GM23338 (cell line): Measurements from ENCODE around the gene SOWAHB. TPM values are rescaled to one million over a fixed set of nuclear protein-coding genes. Genes with fewer than 3 reads are reported as not detected.

Source experiments
- ATAC-seq: fragments of 200-7000 bp; cut with Tn5 transposase; 3 replicates; pipeline ENCODE4 v1.9.1; 2020
- DNase-seq: peaks from one replicate; pipeline ENCODE4 v3.0.0-alpha.2; 2015; ENCODE audit warnings: low spot score
- H2AFZ ChIP-seq: fragments of 200-600 bp; sonication (generic); 2 replicates; pipeline ENCODE4 v1.8.0; 2016; ENCODE audit warnings: antibody characterized with exemption, mild to moderate bottlenecking, moderate library complexity
- H3F3A ChIP-seq: fragments of 200-600 bp; sonication (generic); replicated peaks from 2 replicates; pipeline ENCODE4 v1.8.0; 2017; ENCODE audit warnings: antibody characterized with exemption, mixed run types, low read depth
- H3K27ac ChIP-seq: fragments of 200-600 bp; sonication (generic); 2 replicates; pipeline ENCODE4 v1.6.1; 2016; ENCODE audit warnings: low read depth
- H3K27me3 ChIP-seq: fragments of 200-600 bp; sonication (generic); 2 replicates; pipeline ENCODE4 v1.8.0; 2016; ENCODE audit warnings: mild to moderate bottlenecking, mixed run types, moderate library complexity; ENCODE audit not compliant: insufficient read depth
- H3K36me3 ChIP-seq: fragments of 200-600 bp; sonication (generic); 2 replicates; pipeline ENCODE4 v1.8.0; 2016; ENCODE audit warnings: mild to moderate bottlenecking; ENCODE audit not compliant: insufficient read depth
- H3K4me1 ChIP-seq: fragments of 200-600 bp; sonication (generic); 2 replicates; pipeline ENCODE4 v1.8.0; 2016; ENCODE audit warnings: mild to moderate bottlenecking, moderate library complexity; ENCODE audit not compliant: insufficient read depth
- H3K4me2 ChIP-seq: fragments of 200-600 bp; sonication (generic); 2 replicates; pipeline ENCODE4 v1.7.1; 2017; ENCODE audit warnings: mixed run types
- H3K4me3 ChIP-seq: fragments of 200-600 bp; sonication (generic); 2 replicates; pipeline ENCODE4 v1.6.1; 2016; ENCODE audit warnings: mixed run types
- H3K79me2 ChIP-seq: fragments of 200-600 bp; sonication (generic); replicated peaks from 2 replicates; pipeline ENCODE4 v1.8.0; 2017; ENCODE audit warnings: mild to moderate bottlenecking; ENCODE audit not compliant: insufficient read depth
- H3K9me2 ChIP-seq: fragments of 200-600 bp; sonication (generic); 2 replicates; pipeline ENCODE4 v1.8.0; 2017; ENCODE audit not compliant: insufficient read depth
- H4K20me1 ChIP-seq: fragments of 200-600 bp; sonication (generic); replicated peaks from 2 replicates; pipeline ENCODE4 v1.8.0; 2017; ENCODE audit warnings: mild to moderate bottlenecking; ENCODE audit not compliant: insufficient read depth
- H3K27ac Mint-ChIP-seq: 2 replicates; pipeline ENCODE4 v1.8.0; 2020; ENCODE audit warnings: inconsistent platforms, mild to moderate bottlenecking, moderate library complexity, mixed read lengths
- H3K27me3 Mint-ChIP-seq: 3 replicates; pipeline ENCODE4 v1.8.0; 2022; ENCODE audit warnings: low read depth, mild to moderate bottlenecking, moderate library complexity, mixed read lengths, inconsistent platforms; ENCODE audit not compliant: insufficient read depth, poor library complexity
- H3K36me3 Mint-ChIP-seq: 3 replicates; pipeline ENCODE4 v1.8.0; 2021; ENCODE audit warnings: low read depth, mild to moderate bottlenecking, inconsistent platforms, moderate library complexity, mixed read lengths
- H3K4me1 Mint-ChIP-seq: 3 replicates; pipeline ENCODE4 v1.8.0; 2020; ENCODE audit warnings: mild to moderate bottlenecking, inconsistent platforms, mixed read lengths
- H3K4me3 Mint-ChIP-seq: 3 replicates; pipeline ENCODE4 v1.8.0; 2021; ENCODE audit warnings: moderate library complexity, mild to moderate bottlenecking, inconsistent platforms, mixed read lengths
- H3K9me3 Mint-ChIP-seq: 3 replicates; pipeline ENCODE4 v1.8.0; 2020; ENCODE audit warnings: moderate library complexity, mild to moderate bottlenecking, inconsistent platforms, mixed read lengths
- CREB1 ChIP-seq: fragments of 250-450 bp; sonication (Bioruptor Pico); IDR thresholded peaks from 2 replicates; pipeline ENCODE4 v1.5.0; 2020; ENCODE audit warnings: low read depth, mild to moderate bottlenecking, moderate library complexity
- EZH2 ChIP-seq: fragments of 200-600 bp; sonication (generic); IDR thresholded peaks from one replicate; pipeline ENCODE4 v1.8.0; 2017; ENCODE audit warnings: antibody characterized with exemption, mild to moderate bottlenecking, low read depth; ENCODE audit not compliant: unreplicated experiment
- EZH2phosphoT487 ChIP-seq: fragments of 200-600 bp; sonication (generic); IDR thresholded peaks from one replicate; pipeline ENCODE4 v1.8.1; 2018; ENCODE audit warnings: antibody characterized with exemption; ENCODE audit not compliant: unreplicated experiment
- JUNB ChIP-seq: IDR thresholded peaks from one replicate; pipeline ENCODE4 v1.6.1; 2016; ENCODE audit warnings: antibody characterized with exemption; ENCODE audit not compliant: unreplicated experiment
- NANOG ChIP-seq: IDR thresholded peaks from 2 replicates; pipeline ENCODE4 v1.6.1; 2016; ENCODE audit warnings: antibody characterized with exemption, borderline replicate concordance
- POLR2AphosphoS5 ChIP-seq: IDR thresholded peaks from 2 replicates; pipeline ENCODE4 v1.6.1; 2016; ENCODE audit warnings: antibody characterized with exemption, low read depth
- REST ChIP-seq: IDR thresholded peaks from one replicate; pipeline ENCODE4 v1.6.1; 2018; ENCODE audit warnings: antibody characterized with exemption; ENCODE audit not compliant: unreplicated experiment
- STAT1 ChIP-seq: IDR thresholded peaks from one replicate; pipeline ENCODE4 v1.6.1; 2016; ENCODE audit warnings: antibody characterized with exemption; ENCODE audit not compliant: unreplicated experiment
- ZNF114 ChIP-seq: fragments of 250-450 bp; sonication (Bioruptor Pico); IDR thresholded peaks from 2 replicates; pipeline ENCODE4 v1.5.0; 2020; ENCODE audit warnings: mild to moderate bottlenecking, moderate library complexity
- ZNF331 ChIP-seq: fragments of 250-450 bp; sonication (Bioruptor Pico); IDR thresholded peaks from 2 replicates; pipeline ENCODE4 v1.5.0; 2020; ENCODE audit warnings: low read depth, mild to moderate bottlenecking, moderate library complexity
- polyA plus RNA-seq: library from polyadenylated mRNA; unstranded; fragments of >200 nt; fragmentation: Nextera tagmentation; extraction: Ambion mirVana; gene quantifications from 2 replicates; pipeline ENCODE4 v1.2.1, GENCODE V29; 2016
- total RNA-seq: library from RNA; depleted of rRNA; stranded (reverse); fragments of >200 nt; shearing (Covaris generic); gene quantifications from 2 replicates; pipeline ENCODE4 v1.2.3, GENCODE V29; 2014
- TF ChIP-seq, protein P1 (sequence below): fragments of 250-450 bp; sonication (Bioruptor Pico); IDR thresholded peaks from 2 replicates; pipeline ENCODE4 v1.5.0; 2020; ENCODE audit warnings: mild to moderate bottlenecking, moderate library complexity
- TF ChIP-seq, protein P2 (sequence below), 2 experiments: fragments of 200-600 bp in 1 of 2; sonication (generic) in 1 of 2; conservative IDR thresholded peaks; 2 replicates each; pipeline versions ENCODE4 v1.5.1 to v1.6.1; 2016 to 2017; ENCODE audit warnings: antibody characterized with exemption in 2 of 2, low read depth in 2 of 2, mild to moderate bottlenecking in 2 of 2, moderate library complexity in 1 of 2
- TF ChIP-seq, protein P3 (sequence below): IDR thresholded peaks from 2 replicates; pipeline ENCODE4 v1.6.1; 2016; ENCODE audit warnings: antibody characterized with exemption

The SOWAHB gene
- total and polyA plus RNA-seq, 2 experiments from 2014 or later, result 0.08 to 2.8 TPM

DNA sequence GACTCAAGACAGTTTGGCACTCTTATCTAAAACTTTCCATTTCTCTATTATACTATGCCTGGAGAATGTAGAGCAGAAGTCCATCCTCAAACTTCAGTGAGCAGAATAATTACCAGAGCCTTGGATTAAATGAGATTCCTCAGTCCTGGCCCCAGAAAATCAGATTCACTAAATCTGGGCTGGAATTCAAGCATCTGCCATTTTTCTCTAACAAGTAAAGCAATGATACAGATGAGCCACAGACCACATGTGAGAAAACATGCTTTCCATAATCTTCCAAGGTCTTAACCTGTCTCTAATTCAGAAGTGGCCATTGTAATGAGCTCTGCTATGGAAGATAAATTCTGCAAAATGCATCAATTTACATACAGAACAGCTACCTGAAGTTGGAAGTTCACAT lies 25.4 kb downstream of the SOWAHB start:
- Mint-ChIP-seq H3K4me1 (peaks cover 14% of the 10 kb centered on the region), H3K4me3 (no peak overlapping the region), H3K27me3 (peaks cover 10% of the 10 kb centered on the region), H3K27ac (no peak overlapping the region), H3K9me3 (no peaks in the 10 kb centered on the region; the same call in 2 of the 3 replicates), H3K36me3 (no peaks in the 10 kb centered on the region)
- no peaks in the 10 kb centered on the region for H3K27me3 ChIP-seq
- H3F3A ChIP-seq, result no peaks in the 10 kb centered on the region
- DNase-seq (no peak), ATAC-seq (no peak)
- H3K4me2 ChIP-seq, result no peak overlapping the region
- H2AFZ ChIP-seq, result no peak overlapping the region
- H3K79me2 ChIP-seq, result no peaks in the 10 kb centered on the region
- peaks cover 9% of the 10 kb centered on the region for H3K4me1 ChIP-seq
- H3K27ac ChIP-seq, result no peak overlapping the region
- no peaks in the 10 kb centered on the region for H4K20me1 ChIP-seq
- H3K9me2 ChIP-seq, result peaks cover 7% of the 10 kb centered on the region; the same call in 1 of the 2 replicates
- H3K36me3 ChIP-seq, result no peaks in the 10 kb centered on the region
- no peak overlapping the region for H3K4me3 ChIP-seq
- TF ChIP-seq, protein P1, sequence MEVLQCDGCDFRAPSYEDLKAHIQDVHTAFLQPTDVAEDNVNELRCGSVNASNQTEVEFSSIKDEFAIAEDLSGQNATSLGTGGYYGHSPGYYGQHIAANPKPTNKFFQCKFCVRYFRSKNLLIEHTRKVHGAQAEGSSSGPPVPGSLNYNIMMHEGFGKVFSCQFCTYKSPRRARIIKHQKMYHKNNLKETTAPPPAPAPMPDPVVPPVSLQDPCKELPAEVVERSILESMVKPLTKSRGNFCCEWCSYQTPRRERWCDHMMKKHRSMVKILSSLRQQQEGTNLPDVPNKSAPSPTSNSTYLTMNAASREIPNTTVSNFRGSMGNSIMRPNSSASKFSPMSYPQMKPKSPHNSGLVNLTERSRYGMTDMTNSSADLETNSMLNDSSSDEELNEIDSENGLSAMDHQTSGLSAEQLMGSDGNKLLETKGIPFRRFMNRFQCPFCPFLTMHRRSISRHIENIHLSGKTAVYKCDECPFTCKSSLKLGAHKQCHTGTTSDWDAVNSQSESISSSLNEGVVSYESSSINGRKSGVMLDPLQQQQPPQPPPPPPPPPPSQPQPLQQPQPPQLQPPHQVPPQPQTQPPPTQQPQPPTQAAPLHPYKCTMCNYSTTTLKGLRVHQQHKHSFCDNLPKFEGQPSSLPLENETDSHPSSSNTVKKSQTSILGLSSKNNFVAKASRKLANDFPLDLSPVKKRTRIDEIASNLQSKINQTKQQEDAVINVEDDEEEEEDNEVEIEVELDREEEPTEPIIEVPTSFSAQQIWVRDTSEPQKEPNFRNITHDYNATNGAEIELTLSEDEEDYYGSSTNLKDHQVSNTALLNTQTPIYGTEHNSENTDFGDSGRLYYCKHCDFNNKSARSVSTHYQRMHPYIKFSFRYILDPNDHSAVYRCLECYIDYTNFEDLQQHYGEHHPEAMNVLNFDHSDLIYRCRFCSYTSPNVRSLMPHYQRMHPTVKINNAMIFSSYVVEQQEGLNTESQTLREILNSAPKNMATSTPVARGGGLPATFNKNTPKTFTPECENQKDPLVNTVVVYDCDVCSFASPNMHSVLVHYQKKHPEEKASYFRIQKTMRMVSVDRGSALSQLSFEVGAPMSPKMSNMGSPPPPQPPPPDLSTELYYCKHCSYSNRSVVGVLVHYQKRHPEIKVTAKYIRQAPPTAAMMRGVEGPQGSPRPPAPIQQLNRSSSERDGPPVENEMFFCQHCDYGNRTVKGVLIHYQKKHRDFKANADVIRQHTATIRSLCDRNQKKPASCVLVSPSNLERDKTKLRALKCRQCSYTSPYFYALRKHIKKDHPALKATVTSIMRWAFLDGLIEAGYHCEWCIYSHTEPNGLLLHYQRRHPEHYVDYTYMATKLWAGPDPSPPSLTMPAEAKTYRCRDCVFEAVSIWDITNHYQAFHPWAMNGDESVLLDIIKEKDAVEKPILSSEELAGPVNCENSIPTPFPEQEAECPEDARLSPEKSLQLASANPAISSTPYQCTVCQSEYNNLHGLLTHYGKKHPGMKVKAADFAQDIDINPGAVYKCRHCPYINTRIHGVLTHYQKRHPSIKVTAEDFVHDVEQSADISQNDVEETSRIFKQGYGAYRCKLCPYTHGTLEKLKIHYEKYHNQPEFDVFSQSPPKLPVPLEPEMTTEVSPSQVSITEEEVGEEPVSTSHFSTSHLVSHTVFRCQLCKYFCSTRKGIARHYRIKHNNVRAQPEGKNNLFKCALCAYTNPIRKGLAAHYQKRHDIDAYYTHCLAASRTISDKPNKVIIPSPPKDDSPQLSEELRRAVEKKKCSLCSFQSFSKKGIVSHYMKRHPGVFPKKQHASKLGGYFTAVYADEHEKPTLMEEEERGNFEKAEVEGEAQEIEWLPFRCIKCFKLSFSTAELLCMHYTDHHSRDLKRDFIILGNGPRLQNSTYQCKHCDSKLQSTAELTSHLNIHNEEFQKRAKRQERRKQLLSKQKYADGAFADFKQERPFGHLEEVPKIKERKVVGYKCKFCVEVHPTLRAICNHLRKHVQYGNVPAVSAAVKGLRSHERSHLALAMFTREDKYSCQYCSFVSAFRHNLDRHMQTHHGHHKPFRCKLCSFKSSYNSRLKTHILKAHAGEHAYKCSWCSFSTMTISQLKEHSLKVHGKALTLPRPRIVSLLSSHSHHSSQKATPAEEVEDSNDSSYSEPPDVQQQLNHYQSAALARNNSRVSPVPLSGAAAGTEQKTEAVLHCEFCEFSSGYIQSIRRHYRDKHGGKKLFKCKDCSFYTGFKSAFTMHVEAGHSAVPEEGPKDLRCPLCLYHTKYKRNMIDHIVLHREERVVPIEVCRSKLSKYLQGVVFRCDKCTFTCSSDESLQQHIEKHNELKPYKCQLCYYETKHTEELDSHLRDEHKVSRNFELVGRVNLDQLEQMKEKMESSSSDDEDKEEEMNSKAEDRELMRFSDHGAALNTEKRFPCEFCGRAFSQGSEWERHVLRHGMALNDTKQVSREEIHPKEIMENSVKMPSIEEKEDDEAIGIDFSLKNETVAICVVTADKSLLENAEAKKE (CRISPR knock-in tag), result no peak
- TF ChIP-seq, protein P2, sequence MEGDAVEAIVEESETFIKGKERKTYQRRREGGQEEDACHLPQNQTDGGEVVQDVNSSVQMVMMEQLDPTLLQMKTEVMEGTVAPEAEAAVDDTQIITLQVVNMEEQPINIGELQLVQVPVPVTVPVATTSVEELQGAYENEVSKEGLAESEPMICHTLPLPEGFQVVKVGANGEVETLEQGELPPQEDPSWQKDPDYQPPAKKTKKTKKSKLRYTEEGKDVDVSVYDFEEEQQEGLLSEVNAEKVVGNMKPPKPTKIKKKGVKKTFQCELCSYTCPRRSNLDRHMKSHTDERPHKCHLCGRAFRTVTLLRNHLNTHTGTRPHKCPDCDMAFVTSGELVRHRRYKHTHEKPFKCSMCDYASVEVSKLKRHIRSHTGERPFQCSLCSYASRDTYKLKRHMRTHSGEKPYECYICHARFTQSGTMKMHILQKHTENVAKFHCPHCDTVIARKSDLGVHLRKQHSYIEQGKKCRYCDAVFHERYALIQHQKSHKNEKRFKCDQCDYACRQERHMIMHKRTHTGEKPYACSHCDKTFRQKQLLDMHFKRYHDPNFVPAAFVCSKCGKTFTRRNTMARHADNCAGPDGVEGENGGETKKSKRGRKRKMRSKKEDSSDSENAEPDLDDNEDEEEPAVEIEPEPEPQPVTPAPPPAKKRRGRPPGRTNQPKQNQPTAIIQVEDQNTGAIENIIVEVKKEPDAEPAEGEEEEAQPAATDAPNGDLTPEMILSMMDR (conservative IDR thresholded peaks at IDR 0.05; ENCODE audit: low read depth in 2 of 2), result no peak
- TF ChIP-seq CREB1, result no peak
- TF ChIP-seq NANOG, result no peak
- TF ChIP-seq, protein P3, sequence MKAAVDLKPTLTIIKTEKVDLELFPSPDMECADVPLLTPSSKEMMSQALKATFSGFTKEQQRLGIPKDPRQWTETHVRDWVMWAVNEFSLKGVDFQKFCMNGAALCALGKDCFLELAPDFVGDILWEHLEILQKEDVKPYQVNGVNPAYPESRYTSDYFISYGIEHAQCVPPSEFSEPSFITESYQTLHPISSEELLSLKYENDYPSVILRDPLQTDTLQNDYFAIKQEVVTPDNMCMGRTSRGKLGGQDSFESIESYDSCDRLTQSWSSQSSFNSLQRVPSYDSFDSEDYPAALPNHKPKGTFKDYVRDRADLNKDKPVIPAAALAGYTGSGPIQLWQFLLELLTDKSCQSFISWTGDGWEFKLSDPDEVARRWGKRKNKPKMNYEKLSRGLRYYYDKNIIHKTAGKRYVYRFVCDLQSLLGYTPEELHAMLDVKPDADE, result no peak
- TF ChIP-seq EZH2, result no peak
- TF ChIP-seq JUNB, result no peak
- no peak for TF ChIP-seq STAT1
- TF ChIP-seq REST, result no peak
- no peak for TF ChIP-seq ZNF114 (CRISPR knock-in tag)
- TF ChIP-seq POLR2AphosphoS5, result no peak
- TF ChIP-seq EZH2phosphoT487, result no peak
- no peak for TF ChIP-seq ZNF331 (CRISPR knock-in tag)
